Ascending aorta (tissue), 2 donors: ENCODE data around the gene ITGA7. TPM values are rescaled to one million over a fixed set of nuclear protein-coding genes. Genes with fewer than 3 reads are reported as not detected.
A peak's percentile ranks its signal among the peaks of the same experiment; 100 is the strongest.

Experiments
- DNase-seq, 2 donors: peaks; one replicate each; pipeline ENCODE4 v3.0.0-alpha.2; 2019; ENCODE audit warnings: low spot score in 2 of 2
- H3K27ac ChIP-seq, 2 donors: fragments of 200-600 bp; sonication (generic); one replicate each; pipeline ENCODE4 v1.5.1; 2016 to 2017; ENCODE audit warnings: mild to moderate bottlenecking in 1 of 2
- H3K27me3 ChIP-seq: fragments of 200-600 bp; sonication (generic); one replicate; pipeline ENCODE4 v1.5.1; 2017
- H3K36me3 ChIP-seq, 2 donors: fragments of 200-600 bp; sonication (generic); one replicate each; pipeline ENCODE4 v1.5.1; 2016
- H3K4me1 ChIP-seq, 2 donors: fragments of 200-600 bp; sonication (generic); one replicate each; pipeline ENCODE4 v1.5.1; 2016 to 2017; ENCODE audit warnings: mild to moderate bottlenecking in 1 of 2
- H3K4me3 ChIP-seq, 2 donors: fragments of 200-600 bp; sonication (generic); one replicate each; pipeline ENCODE4 v1.5.1; 2016 to 2017; ENCODE audit warnings: mild to moderate bottlenecking in 1 of 2
- H3K9me3 ChIP-seq, 2 donors: fragments of 200-600 bp; sonication (generic); one replicate each; pipeline ENCODE4 v1.5.1; 2016
- CTCF ChIP-seq, 3 experiments: fragments of 200-600 bp in 2 of 3; fragments of 450-650 bp in 1 of 3; sonication (generic) in 2 of 3; IDR thresholded peaks; one replicate each; pipeline ENCODE4 v1.5.1; 2016 to 2019; ENCODE audit warnings: antibody characterized with exemption in 3 of 3, mild to moderate bottlenecking in 1 of 3, moderate library complexity in 1 of 3
- intact Hi-C: fragments of 100-400 bp; cut with DNase I; formaldehyde crosslinking; loops from one replicate; pipeline ENCODE4 v1.15.1; 2023
- total RNA-seq: library from RNA; depleted of rRNA; stranded (reverse); fragments of >200 nt; gene quantifications from one replicate; pipeline ENCODE4 v1.1.0, GENCODE V29; 2016

ITGA7 gene
- total RNA-seq, 1 donor from 2014 or later = 246 TPM

GRCh38 chr12:55684761-55685370, 22.8 kb downstream of the ITGA7 start:
- DNase-seq = no peak
- no peak overlapping the region for H3K27ac ChIP-seq
- intact Hi-C loops = loop anchor here (2.0 kb wide), 1 partner anchor 16 kb away; no protein-coding TSS in a partner anchor
- no peaks in the 10 kb centered on the region for H3K9me3 ChIP-seq
- H3K27me3 ChIP-seq = no peaks in the 10 kb centered on the region
- H3K36me3 ChIP-seq = peaks cover 42 to 45% of the 10 kb centered on the region in 2 donors
- no peak overlapping the region for H3K4me3 ChIP-seq
- TF ChIP-seq CTCF (IDR thresholded peaks at IDR 0.05) = no peak
- H3K4me1 ChIP-seq = peaks cover 5 to 7% of the 10 kb centered on the region in 2 donors

- Histone ChIP-seq H3K4me3 (no peak overlapping the region), H3K27ac (no peak overlapping the region), H3K9me3 (no peaks in the 10 kb centered on the region), H3K36me3 (peaks cover 34 to 40% of the 10 kb centered on the region in 2 donors), H3K27me3 (no peaks in the 10 kb centered on the region), H3K4me1 (peaks cover 5 to 7% of the 10 kb centered on the region in 2 donors)
- peak in 1 of 2 donors; percentile 61 for DNase-seq
- intact Hi-C loops = loop anchor here (2.0 kb wide), 1 partner anchor 17 kb away; no protein-coding TSS in a partner anchor
- TF ChIP-seq CTCF (IDR thresholded peaks at IDR 0.05) = no peak
Observed at GRCh38 chr12:55683676-55684075, 24.0 kb downstream of the ITGA7 start.

GRCh38 chr12:55682087-55682796, 25.5 kb downstream of the ITGA7 start:
- peaks cover 5 to 7% of the 10 kb centered on the region in 2 donors for H3K4me1 ChIP-seq
- peak overlapping the region in 1 of 2 donors; percentile 15 for H3K27ac ChIP-seq
- no peak for TF ChIP-seq CTCF (IDR thresholded peaks at IDR 0.05)
- intact Hi-C loops = no loop called here
- DNase-seq = peak in 1 of 2 donors; percentile 49
- H3K27me3 ChIP-seq = no peaks in the 10 kb centered on the region
- H3K4me3 ChIP-seq = peak overlapping the region; percentile 4 to 34
- no peaks in the 10 kb centered on the region for H3K9me3 ChIP-seq
- H3K36me3 ChIP-seq = peaks cover 21 to 26% of the 10 kb centered on the region in 2 donors

- H3K36me3 ChIP-seq = peaks cover 13 to 17% of the 10 kb centered on the region in 2 donors
- peak in 2 of 3 experiments; percentile 9 to 37 for TF ChIP-seq CTCF (IDR thresholded peaks at IDR 0.05)
- no peaks in the 10 kb centered on the region for H3K27me3 ChIP-seq
- peak; percentile 38 to 81 for DNase-seq
- peaks cover 5 to 7% of the 10 kb centered on the region in 2 donors for H3K4me1 ChIP-seq
- H3K9me3 ChIP-seq = no peaks in the 10 kb centered on the region
- peak overlapping the region; percentile 4 to 15 for H3K27ac ChIP-seq
- peak overlapping the region; percentile 4 to 34 for H3K4me3 ChIP-seq
- intact Hi-C loops = loop anchor here (1.0 to 2.0 kb wide), 3 partner anchors 40 to 56 kb away; partner anchors contain the start of gene CD63
Observed at GRCh38 chr12:55681142-55682077, 26.3 kb downstream of the ITGA7 start.

- TF ChIP-seq CTCF (IDR thresholded peaks at IDR 0.05) = no peak
- Histone ChIP-seq H3K9me3 (no peaks in the 10 kb centered on the region), H3K4me3 (no peak overlapping the region), H3K27me3 (no peaks in the 10 kb centered on the region), H3K36me3 (peaks cover 0 to 1% of the 10 kb centered on the region in 2 donors), H3K27ac (no peak overlapping the region), H3K4me1 (peaks cover 5 to 7% of the 10 kb centered on the region in 2 donors)
- DNase-seq = peak in 1 of 2 donors; percentile 62
- intact Hi-C loops = loop anchor here (2.0 kb wide), 1 partner anchor 49 kb away; the partner anchor contains the start of gene CD63
Observed at GRCh38 chr12:55679691-55680090, 28.0 kb downstream of the ITGA7 start.
